T47D (cell line): ENCODE data around the gene ITGB1BP1.

Source experiments
- DNase-seq, 2 experiments: peaks; one replicate each; pipeline versions ENCODE4 v3.0.0 to v3.0.0-alpha.2; 2011 to 2012; ENCODE audit warnings: low read depth in 1 of 2, low spot score in 1 of 2
- JUND ChIP-seq: IDR thresholded peaks from 2 replicates; pipeline ENCODE4 v1.6.1; 2012; ENCODE audit warnings: low read depth
- in situ Hi-C: cut with HindIII; loops from 2 replicates; pipeline ENCODE4 v1.10.0; 2016; ENCODE audit warnings: low sequenced_read_pairs, low pct_unique_long_range_greater_than_20kb

Gene ITGB1BP1, protein sequence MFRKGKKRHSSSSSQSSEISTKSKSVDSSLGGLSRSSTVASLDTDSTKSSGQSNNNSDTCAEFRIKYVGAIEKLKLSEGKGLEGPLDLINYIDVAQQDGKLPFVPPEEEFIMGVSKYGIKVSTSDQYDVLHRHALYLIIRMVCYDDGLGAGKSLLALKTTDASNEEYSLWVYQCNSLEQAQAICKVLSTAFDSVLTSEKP

GRCh38 chr2:9423100-9423921, at the start of gene ITGB1BP1, which contains the start of gene CPSF3:
Gene ITGB1BP1, minus strand, starts transcription at chr2:9423528. Its CDS starts 4,831 bp downstream, at chr2:9418697.
Gene CPSF3, plus strand, starts transcription at chr2:9423654. Its CDS starts 120 bp downstream, at chr2:9423774.
- in situ Hi-C loops, result no loop called here
- peak; percentile 94 to 96 for DNase-seq
- no peak for TF ChIP-seq JUND

GRCh38 chr2:9472511-9472910, 49.2 kb upstream of the ITGB1BP1 start:
- in situ Hi-C loops, result no loop called here
- DNase-seq, result no peak
- TF ChIP-seq JUND, result no peak

GRCh38 chr2:9471206-9471605, 47.9 kb upstream of the ITGB1BP1 start:
- no peak for DNase-seq
- in situ Hi-C loops, result no loop called here
- TF ChIP-seq JUND, result no peak

DNA sequence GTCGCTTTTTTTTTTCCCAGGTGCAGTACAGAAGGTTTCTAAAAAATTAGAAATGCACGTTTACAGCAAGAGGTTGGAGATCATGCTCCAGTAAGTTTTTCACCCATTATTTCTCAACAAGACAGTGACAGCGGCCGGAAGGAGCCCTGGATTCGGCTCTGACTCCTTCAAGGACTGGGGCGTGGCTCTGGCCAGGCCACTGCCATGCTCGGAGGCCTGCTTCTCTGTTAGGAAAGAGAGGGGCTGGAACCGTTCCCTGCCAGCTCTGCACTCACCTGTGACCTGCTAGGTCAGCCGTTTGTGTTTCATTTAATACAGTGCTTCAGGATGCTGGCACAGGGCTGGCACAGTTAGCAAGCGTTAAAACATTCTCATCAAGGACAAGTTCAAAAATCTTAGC, 44.4 kb upstream of the ITGB1BP1 start:
- no peak for DNase-seq
- no peak for TF ChIP-seq JUND
- in situ Hi-C loops, result no loop called here

- in situ Hi-C loops, result no loop called here
- DNase-seq, result no peak
- no peak for TF ChIP-seq JUND
Measured at GRCh38 chr2:9466147-9466683, 42.9 kb upstream of the ITGB1BP1 start.

- TF ChIP-seq JUND, result no peak
Measured at GRCh38 chr2:9465170-9465569, 41.8 kb upstream of the ITGB1BP1 start.

DNA sequence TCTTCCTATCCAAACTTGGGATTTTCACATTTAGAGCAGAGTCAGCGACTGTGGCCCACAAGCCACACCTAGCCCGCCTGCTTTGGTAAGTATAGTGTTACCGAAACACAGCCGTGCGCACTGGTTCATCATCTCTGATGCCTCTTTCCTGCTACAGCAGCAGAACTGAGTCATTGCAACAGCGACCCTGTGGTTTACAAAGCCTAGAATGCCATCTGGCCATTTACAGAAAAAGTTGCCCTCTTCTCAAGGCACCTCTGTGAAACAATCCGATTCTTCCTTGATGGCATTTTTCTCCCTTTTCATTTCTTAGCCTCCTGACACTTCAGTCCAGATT, 40.3 kb upstream of the ITGB1BP1 start:
- no peak for TF ChIP-seq JUND
- DNase-seq, result no peak
- in situ Hi-C loops, result no loop called here

More at GRCh38 chr2:9465170-9465569, 41.8 kb upstream of the ITGB1BP1 start:
- no peak for DNase-seq
- in situ Hi-C loops, result no loop called here

DNA sequence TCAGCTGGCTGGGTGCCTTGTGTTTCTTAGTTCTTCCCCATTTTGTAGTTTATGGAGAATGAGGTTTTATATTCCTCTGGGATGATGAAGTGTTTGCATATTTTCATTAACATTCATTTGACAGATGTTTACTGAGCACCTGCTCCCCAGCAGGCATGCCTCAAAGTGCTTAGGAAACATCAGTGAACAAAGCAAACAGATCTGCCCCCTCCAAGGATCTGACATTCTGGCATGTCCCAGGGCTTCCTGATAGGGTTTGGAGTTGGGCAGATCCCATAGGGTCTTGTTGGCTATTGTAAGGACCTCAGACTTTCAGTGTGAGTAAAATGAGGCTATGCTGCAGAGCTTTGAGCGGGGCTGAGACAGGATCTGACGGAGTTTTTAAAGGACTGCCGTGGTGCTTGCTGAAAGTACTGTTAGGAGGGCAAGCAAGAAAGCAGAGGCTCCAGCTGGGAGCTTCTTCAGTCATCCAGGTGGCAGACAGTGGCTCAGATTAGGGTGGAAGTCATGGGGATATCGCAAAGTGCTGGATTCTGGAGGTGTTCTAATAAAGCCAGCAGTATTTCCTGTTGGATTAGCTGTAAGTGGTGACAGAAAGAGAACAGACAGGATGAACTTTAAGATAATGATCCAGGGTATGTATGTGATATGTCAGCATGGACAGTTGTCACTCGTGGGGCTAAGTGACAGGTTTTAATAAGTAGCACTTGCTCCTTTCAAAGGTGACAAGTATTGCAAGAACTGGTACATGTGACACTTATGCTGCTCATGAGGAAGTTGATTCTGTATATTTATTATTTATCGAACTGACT, 39.8 kb upstream of the ITGB1BP1 start:
- in situ Hi-C loops, result no loop called here
- no peak for TF ChIP-seq JUND
- DNase-seq, result no peak

GRCh38 chr2:9462313-9462712, 39.0 kb upstream of the ITGB1BP1 start:
- DNase-seq, result no peak
- in situ Hi-C loops, result no loop called here

DNA sequence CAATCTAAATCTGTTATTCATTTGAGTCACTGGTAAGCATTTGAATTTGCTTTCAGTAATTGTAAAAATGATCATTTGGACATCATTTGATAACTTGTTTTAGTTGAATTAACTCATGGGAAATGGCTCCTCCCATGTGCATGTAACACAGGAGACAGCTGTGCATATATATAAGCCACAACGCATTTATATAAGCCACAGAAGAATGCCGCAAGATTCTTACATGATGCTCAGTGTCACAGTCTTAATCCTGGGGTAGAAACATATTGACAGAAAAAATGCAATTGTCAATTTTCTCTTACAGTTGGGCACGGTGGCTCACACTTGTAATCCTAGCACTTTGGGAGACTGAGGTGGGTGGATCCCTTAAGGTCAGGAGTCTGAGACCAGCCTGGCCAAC, 37.8 kb upstream of the ITGB1BP1 start:
- TF ChIP-seq JUND, result no peak
- DNase-seq, result no peak
- in situ Hi-C loops, result no loop called here

More at GRCh38 chr2:9462313-9462712, 39.0 kb upstream of the ITGB1BP1 start:
- no peak for TF ChIP-seq JUND

DNA sequence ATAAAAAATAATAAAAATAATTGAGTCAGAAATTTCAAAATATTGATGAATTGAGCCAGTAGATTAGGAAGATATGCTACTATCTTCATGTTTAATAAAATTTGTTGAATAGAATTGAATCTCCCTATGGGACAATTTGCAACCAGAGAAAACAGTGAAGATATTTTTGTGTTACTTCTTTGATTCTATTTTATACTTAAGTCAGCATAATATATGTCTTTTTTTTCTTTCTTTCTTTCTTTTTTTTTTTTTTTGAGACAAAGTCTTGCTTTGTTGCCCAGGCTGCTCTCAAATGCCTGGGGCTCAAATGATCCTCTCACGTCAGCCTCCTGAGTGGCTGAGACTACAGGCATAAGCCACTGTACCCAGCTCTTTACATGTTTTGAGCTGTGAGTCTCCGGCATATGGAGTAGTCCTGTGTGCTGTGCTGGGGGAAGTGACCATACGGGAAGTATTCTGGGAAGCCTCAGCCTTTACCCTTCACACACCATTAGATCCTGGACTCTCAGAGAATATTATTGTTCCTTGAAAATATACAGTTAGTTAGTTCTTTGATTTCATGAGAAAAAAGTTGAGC, 37.2 kb upstream of the ITGB1BP1 start:
- no peak for DNase-seq
- in situ Hi-C loops, result no loop called here
- no peak for TF ChIP-seq JUND

GRCh38 chr2:9451231-9451630, 27.9 kb upstream of the ITGB1BP1 start:
- no peak for DNase-seq
- TF ChIP-seq JUND, result no peak
- in situ Hi-C loops, result no loop called here
